Stimulated activated naive CD8-positive, alpha-beta T cell treated with anti-CD3 and anti-CD28 coated beads, Interleukin-15, amount 100 ng/mL, for 72 hours (primary cell): ENCODE measurements around the gene AGAP3.
"Not testable (repeated sequence)": the region's sequence is repeated elsewhere in the genome, so short reads cannot be mapped to it uniquely, and the experiment has no call there.

Experiments used
- ATAC-seq: fragments of 150-1000 bp; cut with Tn5 transposase; 2 replicates; pipeline ENCODE4 v1.10.0; 2021; ENCODE audit warnings: mild to moderate bottlenecking, moderate library complexity
- DNase-seq, 2 donors: peaks; one replicate each; pipeline ENCODE4 v3.0.0; 2021 to 2022
- H3K27ac Mint-ChIP-seq, 2 donors: one replicate each; pipeline ENCODE4 v1.8.0; 2022; ENCODE audit warnings: mild to moderate bottlenecking in 2 of 2, mixed read lengths in 2 of 2, moderate library complexity in 2 of 2
- H3K27me3 Mint-ChIP-seq: one replicate; pipeline ENCODE4 v1.8.0; 2022; ENCODE audit warnings: mixed read lengths
- H3K4me1 Mint-ChIP-seq: one replicate; pipeline ENCODE4 v1.8.0; 2022; ENCODE audit warnings: mild to moderate bottlenecking, mixed read lengths
- H3K4me3 Mint-ChIP-seq, 2 donors: one replicate each; pipeline ENCODE4 v1.8.0; 2022; ENCODE audit warnings: mild to moderate bottlenecking in 2 of 2, mixed read lengths in 2 of 2, moderate library complexity in 1 of 2
- H3K9me3 Mint-ChIP-seq, 2 donors: one replicate each; pipeline ENCODE4 v1.8.0; 2022; ENCODE audit warnings: mixed read lengths in 2 of 2

Gene AGAP3

DNA sequence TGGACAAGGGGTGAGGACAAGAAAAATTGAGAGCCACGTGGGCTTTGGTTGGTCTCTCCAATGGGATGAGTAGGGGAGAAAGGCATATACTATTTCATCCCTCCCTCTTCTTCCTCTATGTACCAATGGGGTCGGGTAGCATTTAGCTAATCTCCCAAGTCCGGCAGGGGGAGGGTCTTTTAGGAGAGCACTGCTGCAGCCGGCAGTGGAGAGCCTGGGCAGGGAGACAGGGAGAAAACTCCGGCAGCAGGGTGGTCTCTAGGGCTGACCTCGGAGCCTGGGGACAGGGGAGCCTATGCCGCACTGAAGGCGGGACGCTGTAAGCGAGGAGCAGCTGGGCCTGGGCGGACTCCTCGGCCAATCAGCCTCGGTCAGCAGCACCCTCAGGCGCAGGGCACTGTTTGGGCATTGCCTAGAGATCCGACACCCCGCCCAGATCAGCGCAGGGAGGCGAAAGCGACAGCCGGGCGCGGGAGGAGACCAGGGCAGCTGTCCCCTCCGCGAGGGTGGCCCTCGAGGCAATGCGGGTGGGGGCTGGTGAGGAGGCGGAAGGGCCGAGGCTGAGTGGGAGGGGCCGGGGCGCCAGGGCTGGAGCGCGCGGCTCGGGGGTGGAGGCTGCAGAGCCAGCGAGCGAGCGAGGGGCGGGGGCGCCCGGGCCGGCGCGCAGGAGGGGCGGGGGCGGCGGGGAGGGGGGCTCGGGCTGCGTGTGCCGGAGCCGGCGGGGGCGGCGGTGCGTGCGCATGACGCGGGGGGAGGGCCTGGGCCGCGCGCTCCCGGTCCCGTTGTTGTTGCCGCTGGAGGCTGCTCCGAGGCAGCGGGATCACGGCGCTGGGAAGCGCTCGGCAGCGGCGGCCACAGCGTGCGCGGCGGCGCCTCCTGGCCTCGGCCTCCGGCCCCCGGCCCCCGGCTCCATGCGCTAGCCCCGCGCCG is at the start of gene AGAP3:
Gene AGAP3 (plus strand): TSS at position 785 of the 930 bp plus-strand sequence. CDS start 267 bp downstream, outside the sequence.
- Mint-ChIP-seq H3K27me3 (peaks cover 34% of the 10 kb centered on the region), H3K4me1 (peaks cover 63% of the 10 kb centered on the region), H3K9me3 (no peaks in the 10 kb centered on the region), H3K4me3 (peak within 1 kb of the TSS; percentile 90 to 91), H3K27ac (peak within 1 kb of the TSS; percentile 63 to 83)
- DNase-seq, result peak; percentile 26 to 41
- peak; percentile 21 for ATAC-seq

DNA sequence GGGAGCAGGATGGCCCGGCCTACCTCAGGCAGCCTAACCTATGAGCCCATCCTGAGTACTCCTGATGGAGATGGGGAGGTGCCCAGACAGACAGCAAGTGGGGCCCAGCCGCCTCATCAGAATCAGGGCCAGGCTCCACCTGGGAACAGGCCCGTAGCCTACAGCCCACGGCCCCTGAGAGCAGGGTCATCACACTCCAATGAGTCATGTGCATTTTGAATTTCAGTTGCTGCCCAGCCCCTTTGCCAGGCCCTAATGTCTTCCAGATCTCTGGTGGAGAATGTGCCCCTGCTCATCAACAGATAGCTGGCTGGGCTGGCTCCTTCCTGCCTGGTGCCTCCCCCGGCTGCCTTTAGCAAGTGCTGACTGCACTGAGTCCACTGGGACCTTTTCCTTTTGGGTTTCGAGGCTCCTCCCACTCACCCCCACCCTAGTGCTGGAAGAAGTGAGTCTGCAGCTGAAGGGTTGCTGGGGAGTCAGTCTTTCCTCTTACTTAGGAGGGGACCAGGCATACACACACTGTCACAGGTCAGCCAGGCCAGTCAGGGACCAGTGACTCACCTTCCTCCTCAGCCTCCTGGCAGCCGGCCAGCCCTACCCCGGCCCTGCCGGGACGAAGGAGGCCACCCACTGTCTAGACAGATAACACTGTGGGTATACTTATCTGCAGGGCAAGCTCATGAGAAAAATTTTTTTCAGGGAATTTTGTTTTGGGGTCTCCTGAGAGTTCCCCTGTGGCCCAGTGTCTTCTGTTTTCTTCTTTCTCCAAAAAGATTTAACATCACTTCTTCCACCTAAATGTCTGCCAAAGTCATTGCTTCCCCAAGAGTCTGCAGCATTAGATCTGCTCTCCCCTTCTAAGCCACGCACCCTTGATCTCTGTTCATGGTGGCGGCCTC is 47.1 kb upstream of the AGAP3 start:
- peak; percentile 61 to 74 for DNase-seq
- Mint-ChIP-seq H3K4me3 (peak overlapping the region; percentile 2 to 59), H3K9me3 (no peaks in the 10 kb centered on the region), H3K4me1 (peaks cover 22% of the 10 kb centered on the region), H3K27me3 (no peaks in the 10 kb centered on the region), H3K27ac (peak overlapping the region; percentile 38 to 94)
- peak; percentile 85 for ATAC-seq

DNA sequence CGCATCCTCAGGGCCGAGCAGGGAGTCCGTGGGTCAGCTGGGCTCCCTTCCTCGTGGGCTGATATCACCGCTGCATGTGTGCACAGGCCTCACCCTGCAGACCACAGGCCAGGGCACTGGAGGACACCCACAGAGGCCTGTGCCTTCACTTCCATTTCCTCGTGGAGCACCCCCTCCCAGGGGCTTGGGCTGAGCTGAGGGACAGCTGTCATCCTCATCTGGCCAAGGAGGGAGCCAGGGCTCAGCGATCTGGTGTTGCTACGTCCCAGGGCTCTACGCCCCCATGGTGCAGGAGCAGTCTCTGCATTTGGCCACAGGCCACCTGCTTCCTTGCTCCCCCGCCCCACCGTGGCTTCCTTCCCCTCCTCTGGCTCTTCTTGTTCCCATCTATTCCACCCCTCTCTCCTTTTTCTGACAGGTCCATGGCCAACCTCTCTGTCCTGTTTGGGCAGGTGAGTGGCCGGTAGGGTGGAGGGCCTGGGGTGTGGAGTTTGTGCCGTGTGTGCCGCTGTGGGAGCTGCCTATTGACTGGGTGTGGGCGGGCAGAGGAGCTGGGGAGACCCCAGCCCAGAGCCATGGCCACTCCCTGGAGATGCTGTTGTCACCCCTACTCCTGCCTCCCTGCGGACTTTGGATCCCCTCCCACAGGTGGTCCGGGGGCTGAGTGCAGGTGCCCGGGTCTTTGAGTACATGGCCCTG is 46.3 kb upstream of the AGAP3 start:
- no peak for DNase-seq
- Mint-ChIP-seq H3K9me3 (no peaks in the 10 kb centered on the region), H3K4me1 (peaks cover 22% of the 10 kb centered on the region), H3K27me3 (no peaks in the 10 kb centered on the region), H3K27ac (peak overlapping the region in 1 of 2 donors; percentile 42), H3K4me3 (no peak overlapping the region)
- ATAC-seq, result no peak

DNA sequence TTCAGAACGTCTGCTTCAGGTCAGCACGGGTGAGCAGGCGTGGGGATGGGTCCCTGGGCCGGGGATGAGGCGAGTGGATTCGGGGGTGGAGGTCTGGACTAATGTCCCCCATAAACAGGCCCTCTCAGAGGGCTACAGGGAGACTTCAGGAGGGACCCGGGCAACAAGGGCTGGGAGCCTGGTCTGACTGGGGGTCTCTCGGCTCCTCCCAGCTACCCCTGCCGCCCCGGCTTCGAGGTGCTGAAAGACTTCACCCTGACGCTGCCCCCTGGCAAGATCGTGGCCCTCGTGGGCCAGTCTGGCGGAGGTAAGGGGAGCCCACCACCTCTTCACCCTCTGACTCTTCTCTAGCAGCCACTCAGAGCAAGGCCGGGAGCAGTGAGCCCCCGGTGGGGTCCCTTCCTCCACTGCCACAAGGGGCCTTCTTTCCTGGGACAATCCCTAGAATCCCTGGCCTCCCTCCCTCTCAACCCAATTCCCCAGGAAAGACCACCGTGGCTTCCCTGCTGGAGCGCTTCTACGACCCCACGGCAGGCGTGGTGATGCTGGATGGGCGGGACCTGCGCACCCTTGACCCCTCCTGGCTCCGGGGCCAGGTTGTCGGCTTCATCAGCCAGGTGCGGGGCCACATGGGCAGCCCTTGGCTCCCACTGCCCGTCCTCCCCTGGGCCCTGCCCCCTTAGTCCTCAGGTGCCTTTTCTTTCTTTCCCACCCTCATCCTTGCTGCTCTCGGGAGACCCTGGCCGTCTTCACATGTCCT is 45.5 kb upstream of the AGAP3 start:
- Mint-ChIP-seq H3K4me3 (no peak overlapping the region), H3K27ac (peak overlapping the region in 1 of 2 donors; percentile 42), H3K27me3 (no peaks in the 10 kb centered on the region), H3K9me3 (no peaks in the 10 kb centered on the region), H3K4me1 (peaks cover 22% of the 10 kb centered on the region)
- no peak for DNase-seq
- ATAC-seq, result no peak

DNA sequence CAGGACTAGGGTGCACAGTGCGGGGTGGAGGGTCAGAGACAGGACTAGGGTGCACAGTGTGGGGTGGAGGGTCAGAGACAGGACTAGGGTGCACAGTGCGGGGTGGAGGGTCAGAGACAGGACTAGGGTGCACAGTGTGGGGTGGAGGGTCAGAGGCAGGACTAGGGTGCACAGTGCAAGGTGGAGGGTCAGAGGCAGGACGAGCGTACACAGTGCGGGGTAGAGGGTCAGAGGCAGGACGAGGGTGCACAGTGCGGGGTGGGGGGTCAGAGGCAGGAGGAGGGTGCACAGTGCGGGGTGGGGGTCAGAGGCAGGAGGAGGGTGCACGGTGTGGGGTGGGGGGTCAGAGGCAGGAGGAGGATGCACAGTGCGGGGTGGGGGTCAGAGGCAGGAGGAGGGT is 42.8 kb upstream of the AGAP3 start:
- not testable (repeated sequence) for H3K4me3 Mint-ChIP-seq, H3K9me3 Mint-ChIP-seq, H3K27ac Mint-ChIP-seq, DNase-seq, H3K27me3 Mint-ChIP-seq
- peak; percentile 44 for ATAC-seq
- H3K4me1 Mint-ChIP-seq, result peaks cover 24% of the 10 kb centered on the region

DNA sequence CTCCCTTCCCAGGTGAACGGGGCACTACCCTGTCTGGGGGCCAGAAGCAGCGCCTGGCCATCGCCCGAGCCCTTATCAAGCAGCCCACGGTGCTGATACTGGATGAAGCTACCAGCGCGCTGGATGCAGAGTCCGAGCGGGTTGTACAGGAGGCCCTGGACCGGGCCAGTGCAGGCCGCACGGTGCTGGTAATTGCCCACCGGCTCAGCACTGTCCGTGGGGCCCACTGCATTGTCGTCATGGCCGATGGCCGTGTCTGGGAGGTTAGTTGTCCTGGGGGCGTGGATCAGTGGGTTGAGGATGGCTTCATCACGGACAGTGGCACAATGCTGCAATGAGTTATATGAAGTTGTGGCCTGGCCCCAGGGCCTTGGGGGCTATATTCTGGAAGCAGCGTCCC is 42.3 kb upstream of the AGAP3 start:
- no peak overlapping the region for H3K4me3 Mint-ChIP-seq
- no peak for ATAC-seq

DNA sequence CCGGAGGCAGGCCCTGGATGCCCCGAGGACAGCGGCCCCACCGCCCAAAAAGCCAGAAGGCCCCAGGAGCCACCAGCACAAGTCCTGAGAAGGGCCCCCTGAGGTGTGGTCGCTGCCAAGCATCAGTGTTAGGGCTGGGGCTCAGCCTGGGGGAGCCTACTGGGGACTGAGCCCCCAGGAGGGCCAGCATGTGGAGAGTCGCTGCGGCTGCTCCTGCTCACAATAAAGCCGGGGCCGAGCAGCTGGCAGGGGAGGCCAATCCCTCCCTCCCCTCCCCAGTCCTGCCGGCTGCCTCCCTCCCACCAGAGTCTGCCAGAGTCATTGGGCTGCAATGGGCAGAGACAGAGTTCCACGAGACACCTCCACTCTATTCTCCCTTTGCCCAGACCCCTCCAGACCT is 41.0 kb upstream of the AGAP3 start:
- Mint-ChIP-seq H3K27ac (peak overlapping the region in 1 of 2 donors; percentile 34), H3K4me3 (no peak overlapping the region), H3K27me3 (peaks cover 6% of the 10 kb centered on the region), H3K4me1 (peaks cover 6% of the 10 kb centered on the region), H3K9me3 (no peaks in the 10 kb centered on the region)
- DNase-seq, result no peak
- ATAC-seq, result no peak

More for the DNA sequence above, 42.3 kb upstream of the AGAP3 start:
- no peaks in the 10 kb centered on the region for H3K9me3 Mint-ChIP-seq
- H3K27me3 Mint-ChIP-seq, result no peaks in the 10 kb centered on the region
- peaks cover 19% of the 10 kb centered on the region for H3K4me1 Mint-ChIP-seq
- DNase-seq, result no peak
- no peak overlapping the region for H3K27ac Mint-ChIP-seq

DNA sequence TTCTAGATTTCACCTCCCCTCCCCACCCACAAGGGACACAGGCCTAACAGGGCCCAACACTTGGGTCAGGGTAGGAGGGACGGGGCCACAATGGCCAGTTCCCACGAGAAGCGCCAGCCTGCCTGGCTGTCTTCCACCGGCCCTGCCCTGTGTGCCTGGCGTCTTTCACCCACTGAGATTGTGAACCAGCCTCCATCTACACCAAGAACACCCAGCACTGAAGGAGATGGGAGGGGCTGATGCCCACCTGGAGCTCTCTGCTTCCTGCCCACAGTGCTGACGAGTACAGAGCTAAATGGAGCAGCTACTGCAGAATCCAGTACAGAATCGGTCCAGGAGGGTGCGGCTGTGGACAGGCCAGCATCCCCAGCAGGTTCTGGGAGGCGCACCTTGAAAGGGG is 40.3 kb upstream of the AGAP3 start:
- H3K27ac Mint-ChIP-seq, result no peak overlapping the region
- peaks cover 5% of the 10 kb centered on the region for H3K4me1 Mint-ChIP-seq
- H3K27me3 Mint-ChIP-seq, result peaks cover 10% of the 10 kb centered on the region
- H3K4me3 Mint-ChIP-seq, result no peak overlapping the region
- DNase-seq (no peak), ATAC-seq (no peak)
- H3K9me3 Mint-ChIP-seq, result no peaks in the 10 kb centered on the region

DNA sequence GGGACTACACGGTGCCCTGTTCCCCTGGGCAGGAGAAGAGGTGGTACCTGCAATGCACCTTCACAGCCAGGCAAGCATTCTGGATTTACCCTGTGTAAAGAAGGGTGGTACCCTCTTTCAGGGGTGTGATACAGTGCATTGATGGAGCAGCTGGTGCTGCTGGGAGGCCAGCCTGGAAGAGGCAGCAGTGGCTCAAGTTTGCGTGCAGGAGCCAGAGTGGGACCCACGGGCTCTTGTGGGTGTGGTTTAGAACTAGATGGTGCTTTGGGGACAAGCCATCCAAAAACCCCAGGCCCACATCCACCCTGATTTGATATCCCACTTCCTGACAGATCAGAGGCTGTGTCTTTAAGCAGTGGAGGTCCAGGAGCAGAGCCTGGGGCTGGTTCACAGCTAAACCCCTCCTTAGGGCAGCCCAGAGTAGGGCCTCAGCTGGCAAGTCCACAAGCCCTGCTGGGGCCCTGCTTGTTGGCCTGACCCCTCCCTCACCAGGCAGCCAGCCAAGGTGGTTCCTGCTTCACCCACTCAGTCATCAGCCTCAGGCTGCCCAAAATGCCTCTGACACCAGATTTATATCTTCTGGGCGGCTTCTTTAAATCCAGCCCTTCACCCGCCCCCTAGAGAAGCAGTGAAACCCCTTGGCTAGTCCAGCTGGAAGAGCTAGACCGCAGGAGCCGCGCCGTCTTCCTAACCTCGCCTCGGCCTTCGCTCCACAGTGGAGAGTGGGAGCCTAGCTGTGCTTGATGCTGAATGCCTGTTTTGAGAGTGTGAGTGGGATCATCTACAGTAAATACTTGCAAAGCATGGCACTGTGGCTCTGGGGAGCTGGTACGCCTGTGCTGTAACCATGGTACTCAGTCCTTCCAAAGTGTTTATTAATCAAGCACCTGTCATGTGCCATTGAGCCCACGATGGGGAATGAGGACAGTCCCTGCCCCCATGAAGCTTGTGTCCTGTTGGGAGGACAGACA is 39.4 kb upstream of the AGAP3 start:
- H3K9me3 Mint-ChIP-seq, result no peaks in the 10 kb centered on the region
- DNase-seq, result no peak
- H3K27me3 Mint-ChIP-seq, result peaks cover 10% of the 10 kb centered on the region
- peaks cover 10% of the 10 kb centered on the region for H3K4me1 Mint-ChIP-seq
- H3K4me3 Mint-ChIP-seq, result no peak overlapping the region
- no peak overlapping the region for H3K27ac Mint-ChIP-seq
- ATAC-seq, result no peak

DNA sequence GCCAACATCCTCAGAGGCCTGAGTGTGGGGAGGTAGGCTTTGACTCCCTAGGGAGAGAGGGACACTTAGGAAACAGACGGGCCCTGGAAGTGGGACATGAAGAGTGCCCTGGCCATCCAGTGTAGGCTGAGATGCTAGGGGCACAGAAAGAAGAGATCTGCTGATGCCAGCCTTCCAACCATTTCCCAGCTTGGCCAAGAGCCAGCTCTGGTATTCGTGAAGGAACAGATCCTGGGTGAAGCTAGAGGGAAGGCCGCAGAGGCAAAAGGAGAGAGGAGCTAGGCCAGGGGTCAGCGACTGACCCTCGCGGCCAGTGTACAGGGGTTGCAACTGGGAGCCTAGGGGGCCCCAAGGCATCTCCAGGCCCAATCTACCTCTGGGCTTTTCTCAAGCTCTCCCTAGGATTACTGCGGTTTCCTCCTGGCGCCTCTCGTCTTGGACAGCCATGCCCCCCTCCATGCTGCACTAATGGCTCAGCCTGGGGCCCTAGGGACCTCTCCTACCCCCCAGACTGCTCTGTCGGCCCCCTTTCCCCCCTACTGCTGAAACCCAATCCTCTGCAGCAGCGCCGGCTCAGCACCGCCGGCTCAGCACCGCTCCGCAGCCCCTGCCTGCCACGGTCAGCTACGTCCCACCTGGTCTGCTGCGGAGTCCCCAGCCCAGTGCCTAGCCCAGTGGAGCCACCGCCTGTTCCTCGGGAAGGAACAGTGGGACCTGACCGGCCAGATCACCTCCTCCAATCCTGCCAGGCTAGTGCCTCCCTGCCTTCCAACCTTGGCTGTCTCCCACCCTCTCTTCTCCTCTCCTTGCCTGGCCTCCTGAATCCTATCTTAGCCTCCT is 38.1 kb upstream of the AGAP3 start, which contains the start of gene ASIC3:
Gene ASIC3 (plus strand): TSS at position 556 of the 840 bp plus-strand sequence. CDS start 355 bp downstream, outside the sequence.
- ATAC-seq (no peak), DNase-seq (no peak)
- peaks cover 11% of the 10 kb centered on the region for H3K4me1 Mint-ChIP-seq
- H3K27ac Mint-ChIP-seq, result no peak within 1 kb of the TSS
- no peaks in the 10 kb centered on the region for H3K9me3 Mint-ChIP-seq
- no peak within 1 kb of the TSS for H3K4me3 Mint-ChIP-seq
- H3K27me3 Mint-ChIP-seq, result peaks cover 10% of the 10 kb centered on the region

DNA sequence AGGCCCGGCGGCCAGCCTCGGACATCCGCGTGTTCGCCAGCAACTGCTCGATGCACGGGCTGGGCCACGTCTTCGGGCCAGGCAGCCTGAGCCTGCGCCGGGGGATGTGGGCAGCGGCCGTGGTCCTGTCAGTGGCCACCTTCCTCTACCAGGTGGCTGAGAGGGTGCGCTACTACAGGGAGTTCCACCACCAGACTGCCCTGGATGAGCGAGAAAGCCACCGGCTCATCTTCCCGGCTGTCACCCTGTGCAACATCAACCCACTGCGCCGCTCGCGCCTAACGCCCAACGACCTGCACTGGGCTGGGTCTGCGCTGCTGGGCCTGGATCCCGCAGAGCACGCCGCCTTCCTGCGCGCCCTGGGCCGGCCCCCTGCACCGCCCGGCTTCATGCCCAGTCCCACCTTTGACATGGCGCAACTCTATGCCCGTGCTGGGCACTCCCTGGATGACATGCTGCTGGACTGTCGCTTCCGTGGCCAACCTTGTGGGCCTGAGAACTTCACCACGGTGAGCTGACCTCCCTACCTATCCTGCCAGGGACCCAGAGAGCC is 37.3 kb upstream of the AGAP3 start:
- H3K27ac Mint-ChIP-seq, result no peak overlapping the region
- H3K27me3 Mint-ChIP-seq, result peaks cover 10% of the 10 kb centered on the region
- no peaks in the 10 kb centered on the region for H3K9me3 Mint-ChIP-seq
- no peak for DNase-seq
- ATAC-seq, result no peak
- H3K4me3 Mint-ChIP-seq, result no peak overlapping the region
- peaks cover 11% of the 10 kb centered on the region for H3K4me1 Mint-ChIP-seq

DNA sequence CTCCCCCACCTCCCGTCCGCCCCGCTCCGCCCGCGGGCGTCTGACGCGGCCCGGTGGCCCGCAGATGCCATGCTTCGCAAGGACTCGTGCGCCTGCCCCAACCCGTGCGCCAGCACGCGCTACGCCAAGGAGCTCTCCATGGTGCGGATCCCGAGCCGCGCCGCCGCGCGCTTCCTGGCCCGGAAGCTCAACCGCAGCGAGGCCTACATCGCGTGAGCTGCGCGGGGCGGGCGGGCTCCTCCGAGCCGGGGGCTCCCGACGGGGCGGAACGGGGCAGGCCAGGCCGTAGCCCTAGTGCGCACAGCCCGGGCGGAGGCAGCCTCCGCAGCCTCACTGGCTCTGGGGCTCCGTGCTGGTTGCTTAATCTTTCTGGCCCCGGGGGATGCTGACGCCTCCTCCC is 35.2 kb upstream of the AGAP3 start:
- DNase-seq (peak; percentile 37 to 46), ATAC-seq (peak; percentile 59)
- H3K4me3 Mint-ChIP-seq, result no peak overlapping the region
- peaks cover 11% of the 10 kb centered on the region for H3K4me1 Mint-ChIP-seq
- peaks cover 10% of the 10 kb centered on the region for H3K27me3 Mint-ChIP-seq
- H3K9me3 Mint-ChIP-seq, result no peaks in the 10 kb centered on the region
- H3K27ac Mint-ChIP-seq, result no peak overlapping the region

DNA sequence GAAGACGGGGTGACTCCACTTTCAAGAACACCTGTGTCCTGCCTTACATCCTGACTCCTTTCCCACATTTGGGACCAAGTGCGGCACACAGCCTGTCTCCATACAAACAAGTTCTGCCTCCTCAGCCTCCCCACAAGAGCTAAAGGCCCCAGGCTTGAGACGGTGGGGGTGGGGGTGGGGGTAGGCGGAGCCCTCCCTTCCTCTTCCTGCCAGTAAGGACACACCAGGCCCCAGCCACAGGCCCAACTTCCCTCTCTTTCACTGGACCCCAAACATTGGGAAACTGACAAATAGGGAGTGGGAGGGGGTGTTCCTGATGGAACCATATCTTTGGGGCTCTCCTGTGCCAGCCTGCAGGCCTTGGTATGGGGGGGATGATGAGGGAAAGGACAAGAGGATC is 33.2 kb upstream of the AGAP3 start:
- ATAC-seq, result no peak
- no peak for DNase-seq
- Mint-ChIP-seq H3K4me3 (no peak overlapping the region), H3K27me3 (peaks cover 10% of the 10 kb centered on the region), H3K4me1 (peaks cover 20% of the 10 kb centered on the region), H3K9me3 (no peaks in the 10 kb centered on the region), H3K27ac (no peak overlapping the region)
